DOHH2 (cell line): ENCODE results near the gene RAB40C.

Experiments
- EZH2phosphoT487 ChIP-seq: fragments of 200-600 bp; sonication (generic); IDR thresholded peaks from 2 replicates; pipeline ENCODE4 v1.6.1; 2017; ENCODE audit warnings: borderline replicate concordance, mild to moderate bottlenecking, antibody characterized with exemption, low read length, moderate library complexity, mixed read lengths
- TF ChIP-seq, protein P1 (sequence below): fragments of 200-600 bp; sonication (generic); IDR thresholded peaks from one replicate; pipeline ENCODE4 v1.5.1; 2014; ENCODE audit warnings: antibody characterized with exemption, mild to moderate bottlenecking, low read depth, low read length; ENCODE audit not compliant: poor library complexity, severe bottlenecking

DNA sequence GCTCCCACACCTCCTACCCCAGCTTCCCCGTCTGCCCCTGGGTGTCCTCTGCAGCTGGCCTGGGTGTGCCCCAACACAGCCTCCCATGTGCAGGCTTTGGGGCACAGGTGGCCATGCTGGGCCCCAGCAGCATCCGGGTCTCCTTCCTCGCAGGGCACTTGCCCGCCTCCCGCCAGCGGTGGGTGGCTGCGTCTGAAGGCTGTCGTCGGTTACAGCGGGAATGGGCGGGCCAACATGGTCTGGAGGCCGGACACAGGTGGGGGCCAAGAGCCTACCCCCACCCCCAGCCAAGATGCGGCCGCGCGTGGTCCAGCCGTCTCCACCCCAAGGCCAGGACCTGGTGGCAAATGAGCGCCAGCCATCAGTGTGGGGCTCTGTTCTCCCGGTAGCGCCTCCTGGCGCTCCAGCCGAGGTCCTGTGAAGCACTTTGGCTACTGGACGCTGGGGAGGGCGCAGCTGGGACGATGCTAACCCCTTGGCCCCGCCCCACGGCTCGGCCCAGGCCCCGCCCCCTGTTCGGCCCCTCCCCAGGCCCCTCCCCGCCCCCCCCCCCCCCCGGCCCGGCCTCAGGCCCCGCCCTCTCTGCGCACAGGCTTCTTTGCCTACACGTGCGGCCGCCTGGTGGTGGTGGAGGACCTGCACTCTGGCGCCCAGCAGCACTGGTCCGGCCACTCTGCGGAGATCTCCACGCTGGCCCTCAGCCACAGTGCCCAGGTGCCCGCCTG, 70.8 kb downstream of the RAB40C start:
- TF ChIP-seq, protein P1, sequence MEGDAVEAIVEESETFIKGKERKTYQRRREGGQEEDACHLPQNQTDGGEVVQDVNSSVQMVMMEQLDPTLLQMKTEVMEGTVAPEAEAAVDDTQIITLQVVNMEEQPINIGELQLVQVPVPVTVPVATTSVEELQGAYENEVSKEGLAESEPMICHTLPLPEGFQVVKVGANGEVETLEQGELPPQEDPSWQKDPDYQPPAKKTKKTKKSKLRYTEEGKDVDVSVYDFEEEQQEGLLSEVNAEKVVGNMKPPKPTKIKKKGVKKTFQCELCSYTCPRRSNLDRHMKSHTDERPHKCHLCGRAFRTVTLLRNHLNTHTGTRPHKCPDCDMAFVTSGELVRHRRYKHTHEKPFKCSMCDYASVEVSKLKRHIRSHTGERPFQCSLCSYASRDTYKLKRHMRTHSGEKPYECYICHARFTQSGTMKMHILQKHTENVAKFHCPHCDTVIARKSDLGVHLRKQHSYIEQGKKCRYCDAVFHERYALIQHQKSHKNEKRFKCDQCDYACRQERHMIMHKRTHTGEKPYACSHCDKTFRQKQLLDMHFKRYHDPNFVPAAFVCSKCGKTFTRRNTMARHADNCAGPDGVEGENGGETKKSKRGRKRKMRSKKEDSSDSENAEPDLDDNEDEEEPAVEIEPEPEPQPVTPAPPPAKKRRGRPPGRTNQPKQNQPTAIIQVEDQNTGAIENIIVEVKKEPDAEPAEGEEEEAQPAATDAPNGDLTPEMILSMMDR: peak; percentile 33
- no peak for TF ChIP-seq EZH2phosphoT487
